ENCODE data around the gene PRKAG2. TPM values are rescaled to one million over a fixed set of nuclear protein-coding genes. Genes with fewer than 3 reads are reported as not detected.

The PRKAG2 gene
- total RNA-seq, 4 donors from 2014 or later = 19.5 to 30.8 (median 27.6) TPM

DNA sequence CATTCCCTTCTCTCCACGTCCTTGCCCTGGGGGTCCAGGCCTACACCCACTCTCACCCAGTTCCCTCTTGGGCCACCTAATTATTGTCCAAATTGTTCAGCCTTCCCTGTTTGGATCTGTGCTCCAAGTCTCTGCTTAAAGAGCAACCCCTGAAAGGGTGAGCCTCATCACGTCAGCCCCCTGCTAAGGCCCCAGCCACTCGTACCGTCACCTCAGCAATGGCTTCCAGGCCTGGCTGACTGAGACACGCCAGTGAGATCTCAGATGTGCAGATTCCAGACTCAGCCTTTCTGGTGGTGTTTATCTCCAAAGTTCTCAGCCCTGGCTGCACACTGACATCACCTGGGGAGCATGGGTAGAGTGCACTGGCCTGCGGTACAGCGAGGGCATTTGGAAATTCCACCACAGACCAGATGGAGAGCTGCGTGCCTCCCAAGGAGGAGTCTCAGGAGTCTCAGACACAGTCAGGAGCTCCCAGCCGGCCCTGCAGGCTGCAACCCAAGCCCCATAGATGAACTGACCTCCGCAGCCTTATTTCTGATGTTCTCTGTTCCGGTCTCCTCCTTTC, 87.5 kb downstream of the PRKAG2 start:
- intact Hi-C loops (cut with DNase I) = loop anchor here (5.0 kb wide), 1 partner anchor 78 kb away; no protein-coding TSS in a partner anchor
- Histone ChIP-seq H3K36me3 (no peaks in the 10 kb centered on the region), H3K4me3 (replicated peaks in 1 of 3) (no peak overlapping the region), H3K27me3 (no peaks in the 10 kb centered on the region), H3K9me3 (no peaks in the 10 kb centered on the region), H3K4me1 (peaks cover 10 to 13% of the 10 kb centered on the region in 2 donors), H3K27ac (no peak overlapping the region)
- TF ChIP-seq, protein P1, sequence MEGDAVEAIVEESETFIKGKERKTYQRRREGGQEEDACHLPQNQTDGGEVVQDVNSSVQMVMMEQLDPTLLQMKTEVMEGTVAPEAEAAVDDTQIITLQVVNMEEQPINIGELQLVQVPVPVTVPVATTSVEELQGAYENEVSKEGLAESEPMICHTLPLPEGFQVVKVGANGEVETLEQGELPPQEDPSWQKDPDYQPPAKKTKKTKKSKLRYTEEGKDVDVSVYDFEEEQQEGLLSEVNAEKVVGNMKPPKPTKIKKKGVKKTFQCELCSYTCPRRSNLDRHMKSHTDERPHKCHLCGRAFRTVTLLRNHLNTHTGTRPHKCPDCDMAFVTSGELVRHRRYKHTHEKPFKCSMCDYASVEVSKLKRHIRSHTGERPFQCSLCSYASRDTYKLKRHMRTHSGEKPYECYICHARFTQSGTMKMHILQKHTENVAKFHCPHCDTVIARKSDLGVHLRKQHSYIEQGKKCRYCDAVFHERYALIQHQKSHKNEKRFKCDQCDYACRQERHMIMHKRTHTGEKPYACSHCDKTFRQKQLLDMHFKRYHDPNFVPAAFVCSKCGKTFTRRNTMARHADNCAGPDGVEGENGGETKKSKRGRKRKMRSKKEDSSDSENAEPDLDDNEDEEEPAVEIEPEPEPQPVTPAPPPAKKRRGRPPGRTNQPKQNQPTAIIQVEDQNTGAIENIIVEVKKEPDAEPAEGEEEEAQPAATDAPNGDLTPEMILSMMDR (IDR thresholded peaks at IDR 0.05) = no peak
- TF ChIP-seq POLR2A (IDR thresholded peaks at IDR 0.05) = no peak
- 95 to 97% methylated on average over 11 of the region's 11 CpGs for WGBS, 2 donors
- DNase-seq = no peak

DNA sequence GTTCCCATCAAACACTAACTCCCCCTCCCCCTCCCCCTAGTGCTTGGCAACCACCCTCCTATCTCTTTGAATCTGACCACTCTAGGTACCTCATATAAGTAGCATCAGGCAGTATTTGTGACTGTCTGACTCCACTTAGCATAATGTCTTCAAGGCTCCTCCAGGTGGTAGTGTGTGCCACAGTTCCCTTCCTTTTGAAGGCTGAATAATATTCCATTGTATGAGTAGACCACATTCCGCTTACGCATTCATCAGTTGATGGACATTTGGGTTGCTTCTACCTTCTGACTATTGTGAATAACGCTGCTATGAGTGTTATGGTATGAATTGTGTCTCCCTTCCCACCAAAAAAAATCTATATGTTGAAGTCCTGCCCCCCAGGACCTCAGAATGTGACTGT, 89.6 kb downstream of the PRKAG2 start:
- intact Hi-C loops (cut with DNase I) = loop anchor here (5.0 kb wide), 1 partner anchor 80 kb away; no protein-coding TSS in a partner anchor
- Histone ChIP-seq H3K4me3 (replicated peaks in 1 of 3) (no peak overlapping the region), H3K4me1 (peaks cover 0 to 9% of the 10 kb centered on the region in 2 donors), H3K9me3 (no peaks in the 10 kb centered on the region), H3K27me3 (no peaks in the 10 kb centered on the region), H3K27ac (no peak overlapping the region), H3K36me3 (no peaks in the 10 kb centered on the region)
- TF ChIP-seq, protein P1 (IDR thresholded peaks at IDR 0.05) = no peak
- TF ChIP-seq POLR2A (IDR thresholded peaks at IDR 0.05) = no peak
- DNase-seq = no peak
- 95 to 97% methylated on average over 3 of the region's 3 CpGs for WGBS, 2 donors

DNA sequence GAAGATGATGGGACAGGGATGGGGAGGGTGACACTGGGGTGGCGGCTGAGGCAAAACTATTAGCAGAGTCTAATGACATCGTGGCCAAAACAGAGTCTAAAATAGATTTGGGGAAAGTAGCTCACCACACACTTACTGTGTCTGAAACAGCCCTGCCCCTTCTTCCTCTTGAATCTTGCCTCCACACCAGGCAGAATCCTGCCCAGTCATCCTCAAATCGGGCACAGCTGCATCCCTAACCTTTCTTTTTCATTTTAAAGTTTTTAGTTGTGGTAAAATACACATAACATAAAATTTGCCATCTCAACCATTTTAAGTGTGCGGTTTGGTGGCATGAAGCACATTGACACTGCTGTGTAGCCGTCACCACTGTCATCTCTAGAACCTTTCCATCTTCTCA, 90.0 kb downstream of the PRKAG2 start:
- no peak for DNase-seq
- Histone ChIP-seq H3K36me3 (no peaks in the 10 kb centered on the region), H3K27me3 (no peaks in the 10 kb centered on the region), H3K4me3 (replicated peaks in 1 of 3) (no peak overlapping the region), H3K4me1 (peaks cover 0 to 9% of the 10 kb centered on the region in 2 donors), H3K9me3 (no peaks in the 10 kb centered on the region), H3K27ac (no peak overlapping the region)
- 87% methylated on average over 5 of the region's 5 CpGs for WGBS, 2 donors
- intact Hi-C loops (cut with DNase I) = loop anchor here (5.0 kb wide), 1 partner anchor 80 kb away; no protein-coding TSS in a partner anchor
- TF ChIP-seq, protein P1 (IDR thresholded peaks at IDR 0.05) = no peak
- no peak for TF ChIP-seq POLR2A (IDR thresholded peaks at IDR 0.05)

DNA sequence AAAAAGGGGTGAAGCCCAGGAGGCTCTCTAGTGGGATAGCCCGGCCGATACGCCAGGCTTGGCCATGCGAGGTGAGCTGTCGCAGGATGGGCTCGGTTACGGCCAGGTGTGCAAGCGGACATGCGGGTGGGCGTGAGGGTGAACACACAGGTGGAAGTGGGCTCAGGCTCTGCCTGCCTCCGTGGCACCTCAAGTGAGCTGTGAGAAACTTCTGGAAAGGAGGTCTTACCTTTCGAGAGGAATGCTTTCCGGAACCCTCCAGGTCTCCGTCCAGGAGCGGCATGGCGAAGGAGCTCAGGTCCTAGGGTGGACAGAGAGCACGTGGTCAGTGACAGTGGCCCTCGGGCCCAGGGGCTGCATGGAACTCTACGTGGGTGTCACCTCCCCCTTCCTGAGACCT, 90.7 kb downstream of the PRKAG2 start:
- no peak for DNase-seq
- peaks cover 0 to 9% of the 10 kb centered on the region in 2 donors for H3K4me1 ChIP-seq
- intact Hi-C loops (cut with DNase I) = loop anchor here (5.0 kb wide), 1 partner anchor 81 kb away; no protein-coding TSS in a partner anchor
- H3K27ac ChIP-seq = no peak overlapping the region
- TF ChIP-seq POLR2A (IDR thresholded peaks at IDR 0.05) = no peak
- TF ChIP-seq, protein P1 (IDR thresholded peaks at IDR 0.05) = no peak
- WGBS, 2 donors = 96 to 99% methylated on average over 19 of the region's 19 CpGs
- no peaks in the 10 kb centered on the region for H3K9me3 ChIP-seq
- no peaks in the 10 kb centered on the region for H3K36me3 ChIP-seq
- H3K27me3 ChIP-seq = no peaks in the 10 kb centered on the region
- no peak overlapping the region for H3K4me3 ChIP-seq (replicated peaks in 1 of 3)

- TF ChIP-seq, protein P1 (IDR thresholded peaks at IDR 0.05) = no peak
- TF ChIP-seq POLR2A (IDR thresholded peaks at IDR 0.05) = no peak
- WGBS, 2 donors = 84 to 87% methylated on average over 7 of the region's 7 CpGs
- intact Hi-C loops (cut with DNase I) = loop anchor here (5.0 kb wide), 1 partner anchor 82 kb away; no protein-coding TSS in a partner anchor
Observed at GRCh38 chr7:151785681-151785965, 91.3 kb downstream of the PRKAG2 start.

More at GRCh38 chr7:151785681-151785965, 91.3 kb downstream of the PRKAG2 start:
- Histone ChIP-seq H3K4me3 (replicated peaks in 1 of 3) (no peak overlapping the region), H3K4me1 (peaks cover 0 to 9% of the 10 kb centered on the region in 2 donors), H3K9me3 (no peaks in the 10 kb centered on the region), H3K27me3 (no peaks in the 10 kb centered on the region), H3K36me3 (no peaks in the 10 kb centered on the region), H3K27ac (no peak overlapping the region)
- DNase-seq = no peak

All from thyroid gland (tissue), 4 donors.